A549 (cell line): Measurements from ENCODE around the gene PPP6R1.

ENCODE experiments used
- CBX2 ChIP-seq: fragments of 200-600 bp; sonication (generic); IDR thresholded peaks from 2 replicates; pipeline ENCODE4 v1.6.1; 2016; ENCODE audit warnings: low read depth, mild to moderate bottlenecking, borderline replicate concordance
- HMGXB4 ChIP-seq: fragments of 250-450 bp; sonication (Bioruptor Pico); IDR thresholded peaks from 2 replicates; pipeline ENCODE4 v1.5.0; 2021; ENCODE audit warnings: mild to moderate bottlenecking, moderate library complexity, borderline replicate concordance

- TF ChIP-seq CBX2 (no peak), HMGXB4 (CRISPR knock-in tag) (no peak)
Observed at GRCh38 chr19:55229145-55229788, 29.6 kb downstream of the PPP6R1 start.
